ENCODE results near the gene PIP4K2A. TPM values are rescaled to one million over a fixed set of nuclear protein-coding genes. Genes with fewer than 3 reads are reported as not detected.

Gene PIP4K2A
- total and polyA plus RNA-seq, 12 donors: 12.3 to 70.6 (median 28.5) TPM

GRCh38 chr10:22560096-22560912, 154.1 kb downstream of the PIP4K2A start:
- no peaks in the 10 kb centered on the region for H3K4me1 ChIP-seq (replicated peaks in 1 of 2)
- no peaks in the 10 kb centered on the region for H3K27me3 ChIP-seq
- intact Hi-C loops (cut with DNase I): no loop called here
- no peak for DNase-seq
- H3K9me3 ChIP-seq (replicated peaks in 1 of 3): no peaks in the 10 kb centered on the region
- H3K36me3 ChIP-seq (replicated peaks in 1 of 2): peaks cover 0 to 3% of the 10 kb centered on the region in 2 donors
- WGBS, 4 donors: 93 to 95% (median 93%) methylated on average over 17 of the region's 17 CpGs
- H3K27ac ChIP-seq: no peak overlapping the region
- H3K4me3 ChIP-seq: no peak overlapping the region
- TF ChIP-seq POLR2A (IDR thresholded peaks at IDR 0.05) (no peak), CTCF (IDR thresholded peaks at IDR 0.05) (no peak)

DNA sequence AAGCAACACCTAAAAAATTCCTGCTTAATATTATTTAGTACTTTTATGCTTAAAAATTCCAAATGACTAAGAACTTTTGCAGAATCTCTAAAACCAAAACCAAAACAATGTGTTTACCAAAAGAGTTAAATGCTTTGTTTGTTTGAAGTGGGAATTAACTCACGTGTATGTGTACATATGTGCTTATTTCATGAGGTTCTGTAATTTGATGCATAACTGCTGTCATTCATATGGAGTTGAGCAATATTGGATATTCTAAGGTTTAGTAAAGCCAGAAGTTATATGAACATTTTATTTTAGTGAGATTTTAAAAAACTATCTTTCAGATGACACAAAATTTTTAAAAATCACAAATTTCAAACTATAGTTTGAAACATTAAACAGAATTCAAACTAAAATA, 157.1 kb downstream of the PIP4K2A start:
- Histone ChIP-seq H3K4me3 (no peak overlapping the region), H3K36me3 (replicated peaks in 1 of 2) (no peaks in the 10 kb centered on the region), H3K9me3 (replicated peaks in 1 of 3) (no peaks in the 10 kb centered on the region), H3K27ac (no peak overlapping the region), H3K27me3 (no peaks in the 10 kb centered on the region), H3K4me1 (replicated peaks in 1 of 2) (no peaks in the 10 kb centered on the region)
- 77 to 94% (median 90%) methylated on average over 1 of the region's 1 CpG for WGBS, 4 donors
- no peak for TF ChIP-seq CTCF (IDR thresholded peaks at IDR 0.05)
- no peak for TF ChIP-seq POLR2A (IDR thresholded peaks at IDR 0.05)
- DNase-seq: no peak
- intact Hi-C loops (cut with DNase I): no loop called here

GRCh38 chr10:22556774-22557173, 157.6 kb downstream of the PIP4K2A start:
- 86 to 95% (median 93%) methylated on average over 6 of the region's 6 CpGs for WGBS, 4 donors

More at GRCh38 chr10:22556774-22557173, 157.6 kb downstream of the PIP4K2A start:
- H3K27me3 ChIP-seq: no peaks in the 10 kb centered on the region
- no peak overlapping the region for H3K4me3 ChIP-seq
- no peaks in the 10 kb centered on the region for H3K36me3 ChIP-seq (replicated peaks in 1 of 2)
- DNase-seq: no peak
- intact Hi-C loops (cut with DNase I): no loop called here
- no peak for TF ChIP-seq CTCF (IDR thresholded peaks at IDR 0.05)
- TF ChIP-seq POLR2A (IDR thresholded peaks at IDR 0.05): no peak
- no peak overlapping the region for H3K27ac ChIP-seq
- no peaks in the 10 kb centered on the region for H3K9me3 ChIP-seq (replicated peaks in 1 of 3)
- no peaks in the 10 kb centered on the region for H3K4me1 ChIP-seq (replicated peaks in 1 of 2)
